Breast epithelium (tissue), 4 donors: ENCODE measurements around the gene COL26A1. TPM values are rescaled to one million over a fixed set of nuclear protein-coding genes. Genes with fewer than 3 reads are reported as not detected.

Source experiments
- DNase-seq, 2 donors: peaks; one replicate each; pipeline ENCODE4 v3.0.0-alpha.2; 2019; ENCODE audit warnings: low spot score in 2 of 2
- H3K27ac ChIP-seq, 2 donors: fragments of 200-600 bp; sonication (generic) in 1 of 2; one replicate each; pipeline ENCODE4 v1.5.1; 2016 to 2019; ENCODE audit warnings: mild to moderate bottlenecking in 1 of 2
- H3K27me3 ChIP-seq, 2 donors: fragments of 200-600 bp; sonication (generic) in 1 of 2; one replicate each; pipeline versions ENCODE4 v1.5.1 to v1.6.0; 2017 to 2019; ENCODE audit warnings: control low read depth in 1 of 2, mild to moderate bottlenecking in 1 of 2
- H3K36me3 ChIP-seq: fragments of 200-600 bp; one replicate; pipeline ENCODE4 v1.5.1; 2019
- H3K4me1 ChIP-seq, 2 donors: fragments of 200-600 bp; sonication (generic); one replicate each; pipeline ENCODE4 v1.5.1; 2016 to 2019; ENCODE audit warnings: control low read depth in 1 of 2
- H3K4me3 ChIP-seq, 3 donors: fragments of 200-600 bp; sonication (generic); 1 replicate in 2 of 3; 2 replicates in 1 of 3; pipeline ENCODE4 v1.5.1; 2016 to 2019; ENCODE audit warnings: mild to moderate bottlenecking in 3 of 3, moderate library complexity in 2 of 3
- H3K9me3 ChIP-seq, 2 donors: fragments of 200-600 bp; sonication (generic) in 1 of 2; one replicate each; pipeline ENCODE4 v1.5.1; 2016 to 2019; ENCODE audit warnings: control low read depth in 1 of 2
- POLR2A ChIP-seq: fragments of 450-650 bp; IDR thresholded peaks from one replicate; pipeline ENCODE4 v1.6.1; 2016; ENCODE audit warnings: antibody characterized with exemption, mild to moderate bottlenecking, moderate library complexity
- POLR2AphosphoS5 ChIP-seq, 3 donors: sonication (generic); formaldehyde crosslinking; IDR thresholded peaks; one replicate each; pipeline ENCODE4 v1.6.1; 2017; ENCODE audit warnings: antibody characterized with exemption in 3 of 3
- intact Hi-C: fragments of 100-400 bp; cut with DNase I; formaldehyde crosslinking; loops from one replicate; pipeline ENCODE4 v1.15.1; 2023; ENCODE audit warnings: low total_unique reads
- total RNA-seq, 3 donors: library from RNA; depleted of rRNA; stranded (reverse); fragments of >200 nt; gene quantifications; one replicate each; pipeline ENCODE4 v1.1.0, GENCODE V29; 2016
- TF ChIP-seq, protein P1 (sequence below), 3 donors: fragments of 450-650 bp; IDR thresholded peaks; one replicate each; pipeline ENCODE4 v1.5.1; 2016 to 2017; ENCODE audit warnings: antibody characterized with exemption in 3 of 3, mild to moderate bottlenecking in 3 of 3, moderate library complexity in 3 of 3

COL26A1 gene
- total RNA-seq, 3 donors from 2014 or later, result not detected

DNA sequence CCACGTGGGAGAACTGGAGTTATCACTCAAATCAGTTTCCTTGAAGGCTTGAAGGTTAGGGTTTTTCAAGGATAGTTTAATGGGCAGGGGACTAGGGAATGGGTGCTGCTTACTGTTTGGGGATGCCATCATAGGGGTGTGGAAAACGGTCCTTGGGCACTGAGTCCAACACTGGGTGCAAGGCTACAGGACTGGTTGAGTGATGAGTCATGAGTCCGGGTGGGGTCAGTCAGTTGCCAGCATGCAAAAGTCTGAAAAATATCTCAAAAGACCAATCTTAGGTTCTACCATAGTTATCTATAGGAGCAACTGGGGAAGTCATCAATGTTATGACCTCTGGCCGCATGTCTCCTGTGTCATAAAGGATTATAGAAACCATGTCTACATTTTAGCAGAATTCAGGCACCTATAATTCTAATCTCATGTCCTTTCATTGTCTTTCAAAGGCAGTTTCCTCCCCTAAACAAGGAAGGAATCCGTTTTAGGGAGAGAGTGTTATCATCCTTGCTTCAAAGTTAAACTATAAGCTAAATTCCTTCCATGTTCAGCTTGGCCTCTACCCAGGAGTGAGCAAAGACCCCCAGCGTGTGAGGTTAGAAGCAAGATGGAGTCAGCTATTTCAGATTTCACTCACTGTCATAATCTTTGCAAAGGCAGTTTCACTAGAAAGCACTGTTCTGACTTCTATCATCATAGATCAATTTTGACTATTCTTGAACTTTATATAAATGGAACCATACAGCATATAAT, 94.5 kb downstream of the COL26A1 start:
- H3K9me3 ChIP-seq, result no peaks in the 10 kb centered on the region
- no peaks in the 10 kb centered on the region for H3K27me3 ChIP-seq
- H3K27ac ChIP-seq, result no peak overlapping the region
- no peak overlapping the region for H3K4me3 ChIP-seq
- no peak for DNase-seq
- H3K36me3 ChIP-seq, result no peaks in the 10 kb centered on the region
- TF ChIP-seq, protein P1, sequence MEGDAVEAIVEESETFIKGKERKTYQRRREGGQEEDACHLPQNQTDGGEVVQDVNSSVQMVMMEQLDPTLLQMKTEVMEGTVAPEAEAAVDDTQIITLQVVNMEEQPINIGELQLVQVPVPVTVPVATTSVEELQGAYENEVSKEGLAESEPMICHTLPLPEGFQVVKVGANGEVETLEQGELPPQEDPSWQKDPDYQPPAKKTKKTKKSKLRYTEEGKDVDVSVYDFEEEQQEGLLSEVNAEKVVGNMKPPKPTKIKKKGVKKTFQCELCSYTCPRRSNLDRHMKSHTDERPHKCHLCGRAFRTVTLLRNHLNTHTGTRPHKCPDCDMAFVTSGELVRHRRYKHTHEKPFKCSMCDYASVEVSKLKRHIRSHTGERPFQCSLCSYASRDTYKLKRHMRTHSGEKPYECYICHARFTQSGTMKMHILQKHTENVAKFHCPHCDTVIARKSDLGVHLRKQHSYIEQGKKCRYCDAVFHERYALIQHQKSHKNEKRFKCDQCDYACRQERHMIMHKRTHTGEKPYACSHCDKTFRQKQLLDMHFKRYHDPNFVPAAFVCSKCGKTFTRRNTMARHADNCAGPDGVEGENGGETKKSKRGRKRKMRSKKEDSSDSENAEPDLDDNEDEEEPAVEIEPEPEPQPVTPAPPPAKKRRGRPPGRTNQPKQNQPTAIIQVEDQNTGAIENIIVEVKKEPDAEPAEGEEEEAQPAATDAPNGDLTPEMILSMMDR (IDR thresholded peaks at IDR 0.05), result no peak
- TF ChIP-seq POLR2A, result no peak
- TF ChIP-seq POLR2AphosphoS5 (IDR thresholded peaks at IDR 0.05), result no peak
- H3K4me1 ChIP-seq, result no peaks in the 10 kb centered on the region
- intact Hi-C loops, result no loop called here

DNA sequence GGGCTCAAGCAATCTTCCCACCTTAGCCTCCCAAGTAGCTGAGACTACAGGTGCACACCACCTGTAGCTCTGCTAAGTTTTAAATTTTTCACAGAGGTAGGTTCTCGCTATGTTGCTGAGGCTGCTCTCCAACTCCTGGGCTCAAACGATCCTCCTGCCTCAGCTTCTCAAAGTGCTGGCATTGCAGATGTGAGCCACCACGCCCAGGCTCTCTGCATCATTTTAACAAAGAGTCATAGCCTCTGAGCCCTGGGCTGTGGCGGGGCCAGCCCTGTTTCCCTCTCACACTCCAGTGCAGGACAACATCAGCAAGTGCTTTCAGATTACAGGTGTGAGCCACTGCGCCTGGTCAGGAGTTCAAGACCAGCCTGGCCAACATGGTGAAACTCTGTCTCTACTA, 102.5 kb downstream of the COL26A1 start:
- no peaks in the 10 kb centered on the region for H3K27me3 ChIP-seq
- H3K27ac ChIP-seq, result no peak overlapping the region
- H3K36me3 ChIP-seq, result no peaks in the 10 kb centered on the region
- no peaks in the 10 kb centered on the region for H3K4me1 ChIP-seq
- TF ChIP-seq POLR2AphosphoS5 (IDR thresholded peaks at IDR 0.05) (no peak), POLR2A (no peak)
- TF ChIP-seq, protein P1 (IDR thresholded peaks at IDR 0.05), result no peak
- intact Hi-C loops, result no loop called here
- H3K9me3 ChIP-seq, result no peaks in the 10 kb centered on the region
- no peak overlapping the region for H3K4me3 ChIP-seq
- peak in 1 of 2 donors; percentile 22 for DNase-seq

- TF ChIP-seq POLR2AphosphoS5 (IDR thresholded peaks at IDR 0.05) (no peak), POLR2A (no peak)
- TF ChIP-seq, protein P1 (IDR thresholded peaks at IDR 0.05), result no peak
- intact Hi-C loops, result no loop called here
- H3K4me1 ChIP-seq, result no peaks in the 10 kb centered on the region
- peak in 1 of 2 donors; percentile 3 for DNase-seq
- no peaks in the 10 kb centered on the region for H3K27me3 ChIP-seq
- H3K9me3 ChIP-seq, result no peaks in the 10 kb centered on the region
- H3K4me3 ChIP-seq, result no peak overlapping the region
- H3K27ac ChIP-seq, result no peak overlapping the region
- H3K36me3 ChIP-seq, result no peaks in the 10 kb centered on the region
Observed at GRCh38 chr7:101465576-101466196, 103.0 kb downstream of the COL26A1 start.

- no peaks in the 10 kb centered on the region for H3K36me3 ChIP-seq
- no peaks in the 10 kb centered on the region for H3K27me3 ChIP-seq
- intact Hi-C loops, result no loop called here
- TF ChIP-seq POLR2AphosphoS5 (IDR thresholded peaks at IDR 0.05), result no peak
- TF ChIP-seq POLR2A, result no peak
- DNase-seq, result peak in 1 of 2 donors; percentile 20
- no peaks in the 10 kb centered on the region for H3K9me3 ChIP-seq
- no peak overlapping the region for H3K4me3 ChIP-seq
- H3K4me1 ChIP-seq, result no peaks in the 10 kb centered on the region
- H3K27ac ChIP-seq, result no peak overlapping the region
Observed at GRCh38 chr7:101466871-101467270, 104.2 kb downstream of the COL26A1 start.

- no peaks in the 10 kb centered on the region for H3K27me3 ChIP-seq
- intact Hi-C loops, result no loop called here
- H3K36me3 ChIP-seq, result no peaks in the 10 kb centered on the region
- H3K27ac ChIP-seq, result no peak overlapping the region
- H3K4me1 ChIP-seq, result no peaks in the 10 kb centered on the region
- no peaks in the 10 kb centered on the region for H3K9me3 ChIP-seq
- TF ChIP-seq, protein P1 (IDR thresholded peaks at IDR 0.05), result no peak
- TF ChIP-seq POLR2AphosphoS5 (IDR thresholded peaks at IDR 0.05), result no peak
- TF ChIP-seq POLR2A, result no peak
- no peak overlapping the region for H3K4me3 ChIP-seq
- peak in 1 of 2 donors; percentile 40 for DNase-seq
Observed at GRCh38 chr7:101468546-101469275, 106.0 kb downstream of the COL26A1 start.
